Measurements from ENCODE around the gene TSNAX.

TSNAX gene

DNA sequence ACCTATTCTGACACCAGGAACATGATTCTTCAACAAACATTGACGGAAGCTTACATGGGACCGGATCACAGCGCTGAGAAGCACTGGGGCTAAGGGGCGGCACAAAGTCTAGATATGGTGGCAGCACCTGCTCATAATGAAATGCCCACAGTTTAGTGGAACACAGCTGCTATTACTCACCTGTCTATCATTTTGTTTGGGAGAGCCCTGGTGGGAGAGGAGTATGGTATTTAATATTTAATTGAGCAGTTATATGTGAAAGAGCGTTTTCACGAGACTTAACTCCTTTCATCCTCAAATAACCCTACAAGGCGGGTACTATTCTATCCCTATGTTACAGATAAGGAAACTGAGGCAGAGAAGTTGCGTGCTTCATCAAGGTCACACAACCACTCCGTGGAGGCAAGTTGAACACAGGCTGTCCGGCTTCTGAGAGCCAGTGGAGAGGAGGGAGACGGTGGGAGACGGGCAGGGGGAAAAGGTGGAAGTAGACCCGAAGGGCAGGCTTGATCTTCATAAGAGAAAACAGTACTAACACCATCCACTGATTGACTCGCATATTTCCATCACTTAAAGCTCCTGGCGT lies 790 bp upstream of the TSNAX start:
- no peak for DNase-seq (ENCODE audit: low read depth)
- H3K4me3 ChIP-seq (ENCODE audit: low read depth, low read length) = peak overlapping the region; percentile 100
- TF ChIP-seq, protein P1, sequence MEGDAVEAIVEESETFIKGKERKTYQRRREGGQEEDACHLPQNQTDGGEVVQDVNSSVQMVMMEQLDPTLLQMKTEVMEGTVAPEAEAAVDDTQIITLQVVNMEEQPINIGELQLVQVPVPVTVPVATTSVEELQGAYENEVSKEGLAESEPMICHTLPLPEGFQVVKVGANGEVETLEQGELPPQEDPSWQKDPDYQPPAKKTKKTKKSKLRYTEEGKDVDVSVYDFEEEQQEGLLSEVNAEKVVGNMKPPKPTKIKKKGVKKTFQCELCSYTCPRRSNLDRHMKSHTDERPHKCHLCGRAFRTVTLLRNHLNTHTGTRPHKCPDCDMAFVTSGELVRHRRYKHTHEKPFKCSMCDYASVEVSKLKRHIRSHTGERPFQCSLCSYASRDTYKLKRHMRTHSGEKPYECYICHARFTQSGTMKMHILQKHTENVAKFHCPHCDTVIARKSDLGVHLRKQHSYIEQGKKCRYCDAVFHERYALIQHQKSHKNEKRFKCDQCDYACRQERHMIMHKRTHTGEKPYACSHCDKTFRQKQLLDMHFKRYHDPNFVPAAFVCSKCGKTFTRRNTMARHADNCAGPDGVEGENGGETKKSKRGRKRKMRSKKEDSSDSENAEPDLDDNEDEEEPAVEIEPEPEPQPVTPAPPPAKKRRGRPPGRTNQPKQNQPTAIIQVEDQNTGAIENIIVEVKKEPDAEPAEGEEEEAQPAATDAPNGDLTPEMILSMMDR (IDR thresholded peaks at IDR 0.05; ENCODE audit: control insufficient read depth, extremely low read depth, insufficient read depth) = no peak

DNA sequence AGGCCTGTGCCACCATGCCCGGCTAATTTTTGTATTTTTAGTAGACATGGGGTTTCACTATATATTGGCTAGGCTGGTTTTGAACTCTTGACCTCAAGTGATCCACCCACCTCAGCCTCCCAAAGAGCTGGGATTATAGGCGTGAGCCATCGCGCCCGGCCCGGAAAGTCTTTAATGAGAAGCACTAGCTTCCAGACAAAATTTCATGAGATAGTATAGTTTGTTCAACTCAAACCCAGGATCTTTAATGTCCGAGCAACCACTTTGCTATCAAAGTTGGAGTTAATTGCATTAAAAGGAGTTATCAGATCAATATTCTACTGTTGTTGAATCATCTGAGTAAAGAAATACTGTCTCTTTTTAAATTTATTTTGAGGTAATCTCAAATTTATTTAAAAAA lies 4.8 kb downstream of the TSNAX start:
- DNase-seq (ENCODE audit: low read depth) = no peak
- TF ChIP-seq, protein P1 (IDR thresholded peaks at IDR 0.05; ENCODE audit: control insufficient read depth, extremely low read depth, insufficient read depth) = no peak
- H3K4me3 ChIP-seq (ENCODE audit: low read depth, low read length) = no peak overlapping the region

DNA sequence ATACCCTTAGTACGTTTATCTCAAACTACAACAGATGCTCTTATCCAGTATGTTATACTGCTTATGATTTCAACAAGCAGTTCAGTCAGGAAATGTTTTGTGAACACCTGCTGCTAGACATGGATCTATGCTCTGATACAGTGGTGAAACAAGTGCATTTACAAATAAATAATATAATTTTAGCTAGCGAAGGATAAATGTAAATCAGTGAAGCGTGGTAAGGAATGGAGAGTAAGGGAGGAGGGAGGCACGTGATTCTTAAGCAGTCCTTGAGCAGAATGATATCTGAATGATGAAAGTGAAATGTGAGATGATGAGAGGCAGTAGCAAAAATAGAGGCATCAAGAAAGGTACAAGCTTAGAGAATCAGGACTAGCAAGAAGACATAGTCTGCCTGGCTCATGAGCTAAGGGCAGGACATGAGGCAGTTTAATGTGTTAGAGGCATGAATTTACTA lies 6.3 kb downstream of the TSNAX start:
- no peak for DNase-seq (ENCODE audit: low read depth)
- TF ChIP-seq, protein P1 (IDR thresholded peaks at IDR 0.05; ENCODE audit: control insufficient read depth, extremely low read depth, insufficient read depth) = no peak
- H3K4me3 ChIP-seq (ENCODE audit: low read depth, low read length) = no peak overlapping the region

- TF ChIP-seq, protein P1 (IDR thresholded peaks at IDR 0.05; ENCODE audit: control insufficient read depth, extremely low read depth, insufficient read depth) = no peak
- H3K4me3 ChIP-seq (ENCODE audit: low read depth, low read length) = no peak overlapping the region
- DNase-seq (ENCODE audit: low read depth) = no peak
Measured at GRCh38 chr1:231536099-231536498, 7.6 kb downstream of the TSNAX start.

DNA sequence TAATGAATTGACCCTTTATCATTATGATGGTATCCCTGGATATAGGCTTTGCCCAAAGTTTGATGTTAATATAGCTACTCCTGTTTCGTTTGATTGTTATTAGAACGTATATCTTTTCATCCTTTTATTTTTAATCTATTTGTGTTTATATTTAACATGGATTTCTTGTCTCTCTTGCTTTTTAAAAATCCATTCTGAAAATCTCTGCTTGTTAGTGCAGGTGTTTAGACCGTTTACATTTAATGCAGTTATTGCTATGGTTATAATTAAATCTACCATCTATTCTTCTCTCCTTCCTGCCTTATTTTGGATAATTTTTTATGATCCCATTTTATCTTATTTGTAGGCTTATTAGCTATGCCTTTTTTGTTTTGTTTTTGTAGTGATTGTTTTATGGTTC lies 12.4 kb downstream of the TSNAX start:
- TF ChIP-seq, protein P1 (IDR thresholded peaks at IDR 0.05; ENCODE audit: control insufficient read depth, extremely low read depth, insufficient read depth) = no peak
- H3K4me3 ChIP-seq (ENCODE audit: low read depth, low read length) = no peak overlapping the region
- DNase-seq (ENCODE audit: low read depth) = no peak

DNA sequence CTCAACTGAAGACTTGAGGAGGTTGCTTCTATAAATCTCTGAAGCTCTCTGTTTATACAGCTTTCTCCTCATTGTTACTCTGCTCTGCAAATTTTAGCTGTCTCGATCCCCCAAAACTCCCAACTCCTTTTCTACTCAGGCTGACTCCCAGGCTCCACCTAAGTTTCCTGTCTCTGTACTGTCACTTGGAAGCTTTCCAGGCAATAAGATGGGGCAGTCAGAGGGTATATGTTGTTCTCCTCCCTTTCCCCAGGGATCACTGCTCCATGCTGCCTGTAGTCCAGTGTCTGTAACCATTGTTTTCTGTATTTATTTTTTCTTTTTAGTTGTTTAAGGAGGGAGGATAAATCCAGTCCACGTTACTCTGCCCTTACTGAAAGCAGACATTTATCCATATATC lies 13.4 kb downstream of the TSNAX start:
- DNase-seq (ENCODE audit: low read depth) = no peak
- TF ChIP-seq, protein P1 (IDR thresholded peaks at IDR 0.05; ENCODE audit: control insufficient read depth, extremely low read depth, insufficient read depth) = no peak
- H3K4me3 ChIP-seq (ENCODE audit: low read depth, low read length) = no peak overlapping the region

GRCh38 chr1:231544943-231545592 lies 16.6 kb downstream of the TSNAX start:
- no peak for DNase-seq (ENCODE audit: low read depth)
- TF ChIP-seq, protein P1 (IDR thresholded peaks at IDR 0.05; ENCODE audit: control insufficient read depth, extremely low read depth, insufficient read depth) = no peak
- H3K4me3 ChIP-seq (ENCODE audit: low read depth, low read length) = no peak overlapping the region

Data from LNCaP clone FGC (cell line).